ENCODE measurements around the gene GSTM3. TPM values are rescaled to one million over a fixed set of nuclear protein-coding genes. Genes with fewer than 3 reads are reported as not detected.

GSTM3 gene
- total and polyA plus RNA-seq, 2 experiments from 2014 or later: 297 to 962 TPM

DNA sequence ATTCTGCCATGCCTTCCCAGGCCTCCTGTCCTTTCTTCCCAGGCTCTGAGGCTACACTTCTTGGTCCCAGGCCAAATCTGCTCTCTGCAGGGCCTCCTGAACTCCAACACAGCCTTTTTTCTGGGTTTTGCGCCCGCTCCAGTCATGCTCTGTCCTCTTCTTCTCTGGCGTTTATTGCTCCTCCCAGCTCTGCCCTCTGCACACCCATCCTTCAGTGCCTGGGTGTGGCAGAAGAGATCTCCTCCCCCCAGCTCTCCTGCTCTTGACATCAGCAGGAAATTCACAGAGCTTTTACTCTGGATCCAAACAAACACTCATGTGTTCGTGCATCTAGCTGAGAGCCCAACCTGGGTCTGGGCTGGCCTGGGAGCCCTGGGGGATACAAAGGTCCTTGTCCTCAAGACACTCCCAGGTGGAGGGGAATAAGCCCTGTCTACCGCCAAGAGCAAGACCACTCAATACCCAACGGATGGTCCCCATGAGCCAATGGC lies 45.7 kb upstream of the GSTM3 start:
- Histone ChIP-seq H3K27me3 (no peaks in the 10 kb centered on the region), H4K20me1 (ENCODE audit: insufficient read depth, poor library complexity, severe bottlenecking) (no peaks in the 10 kb centered on the region), H3K9me3 (ENCODE audit: low read depth) (no peaks in the 10 kb centered on the region), H3K79me2 (no peaks in the 10 kb centered on the region), H2AFZ (no peak overlapping the region), H3K9me2 (replicated peaks; ENCODE audit: insufficient read depth) (no peaks in the 10 kb centered on the region), H3K36me3 (replicated peaks; ENCODE audit: insufficient read depth, low read depth) (no peaks in the 10 kb centered on the region), H3K4me2 (no peak overlapping the region), H3K27ac (peak overlapping the region; percentile 43), H3K4me3 (no peak overlapping the region), H3K4me1 (ENCODE audit: insufficient read depth) (peaks cover 35% of the 10 kb centered on the region)
- TF ChIP-seq EZH2phosphoT487 (IDR thresholded peaks at IDR 0.05; ENCODE audit: low read depth, severe bottlenecking, unreplicated experiment): no peak
- TF ChIP-seq, protein P1, sequence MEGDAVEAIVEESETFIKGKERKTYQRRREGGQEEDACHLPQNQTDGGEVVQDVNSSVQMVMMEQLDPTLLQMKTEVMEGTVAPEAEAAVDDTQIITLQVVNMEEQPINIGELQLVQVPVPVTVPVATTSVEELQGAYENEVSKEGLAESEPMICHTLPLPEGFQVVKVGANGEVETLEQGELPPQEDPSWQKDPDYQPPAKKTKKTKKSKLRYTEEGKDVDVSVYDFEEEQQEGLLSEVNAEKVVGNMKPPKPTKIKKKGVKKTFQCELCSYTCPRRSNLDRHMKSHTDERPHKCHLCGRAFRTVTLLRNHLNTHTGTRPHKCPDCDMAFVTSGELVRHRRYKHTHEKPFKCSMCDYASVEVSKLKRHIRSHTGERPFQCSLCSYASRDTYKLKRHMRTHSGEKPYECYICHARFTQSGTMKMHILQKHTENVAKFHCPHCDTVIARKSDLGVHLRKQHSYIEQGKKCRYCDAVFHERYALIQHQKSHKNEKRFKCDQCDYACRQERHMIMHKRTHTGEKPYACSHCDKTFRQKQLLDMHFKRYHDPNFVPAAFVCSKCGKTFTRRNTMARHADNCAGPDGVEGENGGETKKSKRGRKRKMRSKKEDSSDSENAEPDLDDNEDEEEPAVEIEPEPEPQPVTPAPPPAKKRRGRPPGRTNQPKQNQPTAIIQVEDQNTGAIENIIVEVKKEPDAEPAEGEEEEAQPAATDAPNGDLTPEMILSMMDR (IDR thresholded peaks at IDR 0.05; ENCODE audit: poor library complexity): no peak
- TF ChIP-seq EZH2 (IDR thresholded peaks at IDR 0.05; ENCODE audit: borderline replicate concordance): no peak
- WGBS (ENCODE audit: low lambda C conversion rate, missing lambda C conversion rate): 64% methylated on average over 6 of the region's 6 CpGs
- peak; percentile 57 for DNase-seq (ENCODE audit: low spot score)

DNA sequence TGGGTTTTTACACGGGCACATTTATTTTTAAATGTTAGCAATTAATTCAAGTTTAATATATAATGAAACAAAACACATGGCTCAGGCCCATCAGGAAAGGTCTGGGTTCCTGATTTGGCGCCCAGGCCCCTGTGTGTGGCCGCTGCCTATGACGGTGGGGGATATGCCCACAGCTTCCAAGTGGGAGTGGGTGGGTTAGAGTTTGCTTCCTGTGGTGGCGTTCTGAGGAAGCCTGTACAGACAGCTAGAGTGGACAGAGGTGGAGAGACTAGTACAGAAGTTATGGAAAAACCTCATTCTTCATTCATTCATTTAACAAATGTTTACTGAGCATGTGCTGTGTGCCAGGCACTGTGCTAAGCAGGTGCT lies 45.3 kb upstream of the GSTM3 start:
- Histone ChIP-seq H3K9me3 (ENCODE audit: low read depth) (no peaks in the 10 kb centered on the region), H3K27me3 (no peaks in the 10 kb centered on the region), H3K9me2 (replicated peaks; ENCODE audit: insufficient read depth) (no peaks in the 10 kb centered on the region), H3K4me3 (no peak overlapping the region), H3K79me2 (no peaks in the 10 kb centered on the region), H2AFZ (no peak overlapping the region), H3K4me1 (ENCODE audit: insufficient read depth) (peaks cover 31% of the 10 kb centered on the region), H3K36me3 (replicated peaks; ENCODE audit: insufficient read depth, low read depth) (no peaks in the 10 kb centered on the region), H3K4me2 (no peak overlapping the region), H4K20me1 (ENCODE audit: insufficient read depth, poor library complexity, severe bottlenecking) (no peaks in the 10 kb centered on the region), H3K27ac (no peak overlapping the region)
- no peak for DNase-seq (ENCODE audit: low spot score)
- WGBS (ENCODE audit: low lambda C conversion rate, missing lambda C conversion rate): 86% methylated on average over 5 of the region's 5 CpGs
- TF ChIP-seq EZH2phosphoT487 (IDR thresholded peaks at IDR 0.05; ENCODE audit: low read depth, severe bottlenecking, unreplicated experiment) (no peak), EZH2 (IDR thresholded peaks at IDR 0.05; ENCODE audit: borderline replicate concordance) (no peak)
- TF ChIP-seq, protein P1 (IDR thresholded peaks at IDR 0.05; ENCODE audit: poor library complexity): no peak

DNA sequence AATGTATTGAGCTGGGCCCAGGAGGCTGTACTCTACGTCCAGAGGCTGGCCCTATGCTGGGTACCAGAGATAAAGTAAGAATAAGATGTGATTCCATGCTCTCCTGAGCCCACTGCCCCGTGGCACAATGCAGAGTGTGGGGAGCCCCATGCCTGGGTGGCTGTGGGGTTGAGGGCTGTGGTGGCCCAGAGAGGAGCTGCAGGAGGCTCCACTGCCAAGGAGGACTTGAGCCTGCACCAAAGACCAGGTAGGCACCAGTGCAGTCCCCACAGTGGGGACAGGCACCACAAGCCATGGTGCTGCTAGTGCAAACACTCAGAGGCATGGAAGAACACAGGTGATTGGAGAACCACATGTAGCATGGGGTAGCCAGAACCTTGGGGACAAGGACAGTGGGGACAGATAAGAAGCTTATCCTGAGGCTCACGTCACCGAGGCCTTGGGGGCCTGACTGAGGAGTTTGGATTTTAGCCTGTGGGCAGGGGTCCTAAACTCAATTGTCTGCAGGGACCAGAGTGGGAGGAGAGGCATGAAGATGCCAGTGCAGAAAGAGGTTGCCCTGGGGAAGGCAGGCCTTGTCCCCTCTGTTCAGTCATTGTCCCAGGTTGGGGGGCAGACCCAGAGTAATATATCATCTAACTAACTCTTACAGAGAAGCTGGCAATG lies 44.7 kb upstream of the GSTM3 start:
- H2AFZ ChIP-seq: no peak overlapping the region
- no peak for DNase-seq (ENCODE audit: low spot score)
- no peaks in the 10 kb centered on the region for H3K36me3 ChIP-seq (replicated peaks; ENCODE audit: insufficient read depth, low read depth)
- no peaks in the 10 kb centered on the region for H3K27me3 ChIP-seq
- H3K79me2 ChIP-seq: no peaks in the 10 kb centered on the region
- H4K20me1 ChIP-seq (ENCODE audit: insufficient read depth, poor library complexity, severe bottlenecking): no peaks in the 10 kb centered on the region
- H3K4me2 ChIP-seq: no peak overlapping the region
- peaks cover 31% of the 10 kb centered on the region for H3K4me1 ChIP-seq (ENCODE audit: insufficient read depth)
- H3K9me3 ChIP-seq (ENCODE audit: low read depth): no peaks in the 10 kb centered on the region
- WGBS (ENCODE audit: low lambda C conversion rate, missing lambda C conversion rate): 92% methylated on average over 4 of the region's 4 CpGs
- H3K4me3 ChIP-seq: no peak overlapping the region
- H3K9me2 ChIP-seq (replicated peaks; ENCODE audit: insufficient read depth): no peaks in the 10 kb centered on the region
- TF ChIP-seq, protein P1 (IDR thresholded peaks at IDR 0.05; ENCODE audit: poor library complexity): no peak
- TF ChIP-seq EZH2 (IDR thresholded peaks at IDR 0.05; ENCODE audit: borderline replicate concordance) (no peak), EZH2phosphoT487 (IDR thresholded peaks at IDR 0.05; ENCODE audit: low read depth, severe bottlenecking, unreplicated experiment) (no peak)
- H3K27ac ChIP-seq: no peak overlapping the region
